ENCODE data around the gene HIC1.

DNA sequence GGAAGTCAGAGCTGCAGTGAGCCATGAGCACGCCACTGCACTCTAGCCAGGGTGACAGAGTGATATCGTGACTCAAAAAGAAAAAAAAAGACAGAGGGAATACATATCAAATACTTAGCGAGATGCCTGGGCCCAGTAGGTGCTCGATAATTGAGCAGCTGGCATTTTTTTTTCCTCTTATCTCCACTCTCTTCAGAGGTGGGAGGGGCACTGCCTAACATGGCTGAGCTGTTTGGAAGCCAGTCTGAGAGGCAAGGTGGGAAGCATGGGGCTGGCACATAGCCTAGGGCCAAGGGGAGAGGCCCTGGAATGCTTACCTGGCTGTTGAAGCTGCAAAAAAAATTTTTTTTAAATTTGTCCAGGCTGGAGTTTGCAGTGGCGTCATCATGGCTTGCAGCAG lies 38.4 kb downstream of the HIC1 start:
- TF ChIP-seq, protein P1, sequence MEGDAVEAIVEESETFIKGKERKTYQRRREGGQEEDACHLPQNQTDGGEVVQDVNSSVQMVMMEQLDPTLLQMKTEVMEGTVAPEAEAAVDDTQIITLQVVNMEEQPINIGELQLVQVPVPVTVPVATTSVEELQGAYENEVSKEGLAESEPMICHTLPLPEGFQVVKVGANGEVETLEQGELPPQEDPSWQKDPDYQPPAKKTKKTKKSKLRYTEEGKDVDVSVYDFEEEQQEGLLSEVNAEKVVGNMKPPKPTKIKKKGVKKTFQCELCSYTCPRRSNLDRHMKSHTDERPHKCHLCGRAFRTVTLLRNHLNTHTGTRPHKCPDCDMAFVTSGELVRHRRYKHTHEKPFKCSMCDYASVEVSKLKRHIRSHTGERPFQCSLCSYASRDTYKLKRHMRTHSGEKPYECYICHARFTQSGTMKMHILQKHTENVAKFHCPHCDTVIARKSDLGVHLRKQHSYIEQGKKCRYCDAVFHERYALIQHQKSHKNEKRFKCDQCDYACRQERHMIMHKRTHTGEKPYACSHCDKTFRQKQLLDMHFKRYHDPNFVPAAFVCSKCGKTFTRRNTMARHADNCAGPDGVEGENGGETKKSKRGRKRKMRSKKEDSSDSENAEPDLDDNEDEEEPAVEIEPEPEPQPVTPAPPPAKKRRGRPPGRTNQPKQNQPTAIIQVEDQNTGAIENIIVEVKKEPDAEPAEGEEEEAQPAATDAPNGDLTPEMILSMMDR (IDR thresholded peaks at IDR 0.05): no peak
- no peak for TF ChIP-seq POLR2A (IDR thresholded peaks at IDR 0.05)
- no peak for TF ChIP-seq POLR2AphosphoS5 (IDR thresholded peaks at IDR 0.05)
